Measurements from ENCODE around the gene SIM1. TPM values are rescaled to one million over a fixed set of nuclear protein-coding genes. Genes with fewer than 3 reads are reported as not detected.

The SIM1 gene
- total and polyA plus RNA-seq, 2 of the 8 experiments (the other 6 are each of a cell fraction or from before 2014, with no cell fraction given) = 0.02 to 0.39 TPM

DNA sequence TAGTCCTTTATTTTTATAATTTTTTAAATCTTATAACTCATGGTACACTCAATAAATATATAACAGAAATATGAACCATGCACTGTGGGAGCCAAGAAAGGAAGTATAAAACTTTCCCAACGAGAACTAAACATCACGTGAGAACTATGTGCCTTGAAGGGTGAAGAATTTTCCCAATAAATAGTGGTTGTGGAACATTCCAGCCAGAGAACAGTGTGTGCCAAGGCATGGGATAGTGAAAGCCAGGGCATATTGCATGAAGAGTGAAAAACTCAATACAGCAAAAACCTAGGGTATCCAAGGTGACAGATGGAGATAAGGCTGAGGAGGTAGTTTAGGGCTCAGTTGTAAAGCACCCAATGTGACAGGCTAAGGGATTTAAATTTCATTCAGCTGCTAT, 86.1 kb downstream of the SIM1 start:
- Histone ChIP-seq H3K18ac (ENCODE audit: extremely low read depth, low read length) (no peak overlapping the region), H4K91ac (replicated peaks; ENCODE audit: insufficient read length, low read length) (no peak overlapping the region), H3K79me1 (ENCODE audit: low read depth, low read length) (no peaks in the 10 kb centered on the region), H2BK20ac (ENCODE audit: low read length) (no peak overlapping the region), H4K20me1 (replicated peaks in 1 of 2; ENCODE audit: control insufficient read depth in 1 of 2, insufficient read depth in 2 of 2, low read length in 2 of 2) (no peaks in the 10 kb centered on the region), H3K23me2 (ENCODE audit: low read depth, low read length) (no peaks in the 10 kb centered on the region), H3K4ac (replicated peaks; ENCODE audit: insufficient read length, low read depth, low read length) (no peak overlapping the region), H3K27me3 (replicated peaks in 1 of 4; ENCODE audit: control insufficient read depth in 3 of 4, extremely low read depth in 1 of 4, insufficient read depth in 3 of 4, low read length in 3 of 4) (no peaks in the 10 kb centered on the region), H2BK12ac (ENCODE audit: low read depth, low read length) (no peak overlapping the region), H3K14ac (ENCODE audit: insufficient read length) (no peak overlapping the region), H2BK5ac (ENCODE audit: low read depth, low read length) (no peak overlapping the region), H4K8ac (ENCODE audit: extremely low read depth, insufficient read depth, low read length) (no peak overlapping the region), H3K56ac (replicated peaks; ENCODE audit: insufficient read length, low read depth, low read length) (no peak overlapping the region), H3K79me2 (ENCODE audit: control insufficient read depth in 1 of 2, insufficient read depth in 2 of 2, low read length in 2 of 2) (no peaks in the 10 kb centered on the region), H3K27ac (ENCODE audit: low read depth, low read length) (no peak overlapping the region), H2AFZ (ENCODE audit: low read length) (no peak overlapping the region), H3K4me1 (replicated peaks in 1 of 4; ENCODE audit: control insufficient read depth in 3 of 4, insufficient read depth in 4 of 4, low read length in 3 of 4) (no peaks in the 10 kb centered on the region), H2BK15ac (ENCODE audit: low read length) (no peak overlapping the region), H3K23ac (ENCODE audit: insufficient read length) (no peak overlapping the region), H3K9me3 (ENCODE audit: insufficient read depth in 2 of 2, low read depth in 1 of 2, low read length in 1 of 2) (no peaks in the 10 kb centered on the region), H3K9ac (replicated peaks in 1 of 4; ENCODE audit: extremely low read depth in 1 of 4, low read depth in 3 of 4, low read length in 3 of 4) (no peak overlapping the region), H2AK5ac (ENCODE audit: low read depth, low read length) (no peak overlapping the region), H3K4me2 (ENCODE audit: insufficient read depth in 1 of 2, low read depth in 2 of 2, low read length in 2 of 2) (no peak overlapping the region), H4K5ac (ENCODE audit: insufficient read length, low read depth, low read length) (no peak overlapping the region), H3K36me3 (ENCODE audit: control insufficient read depth in 2 of 4, insufficient read depth in 4 of 4, low read length in 3 of 4) (no peaks in the 10 kb centered on the region), H2BK120ac (replicated peaks; ENCODE audit: low read depth, low read length) (no peak overlapping the region), H3K4me3 (ENCODE audit: extremely low read depth in 1 of 4, insufficient read depth in 2 of 4, low read depth in 3 of 4, low read length in 4 of 4) (no peak overlapping the region)
- no peak for DNase-seq (ENCODE audit: low read depth in 1 of 2, low spot score in 2 of 2)
- 89% methylated on average over 2 of the region's 2 CpGs; no CpG with 5 or more reads in 1 of the 2 experiments for WGBS, 2 experiments (ENCODE audit: extremely low coverage in 1 of 2, insufficient coverage in 1 of 2, insufficient read length in 1 of 2, insufficient replicate concordance in 2 of 2, low coverage in 1 of 2, low lambda C conversion rate in 2 of 2, missing lambda C conversion rate in 1 of 2)
- no peak for FAIRE-seq
- ChIA-PET POLR2A (ENCODE audit: partially characterized antibody) (no interaction called here), CTCF (ENCODE audit: partially characterized antibody) (no interaction called here)
- no peak for TF ChIP-seq CBX5 (IDR thresholded peaks at IDR 0.05; ENCODE audit: low read depth, low read length)
- TF ChIP-seq EP300 (IDR thresholded peaks at IDR 0.05; ENCODE audit: borderline replicate concordance in 1 of 2, low read depth in 2 of 2, low read length in 2 of 2) = no peak
- no peak for TF ChIP-seq YY1 (IDR thresholded peaks at IDR 0.05; ENCODE audit: low read depth, low read length)
- TF ChIP-seq SP1 (IDR thresholded peaks at IDR 0.05; ENCODE audit: low read depth, low read length) = no peak
- TF ChIP-seq NRF1 (IDR thresholded peaks at IDR 0.05; ENCODE audit: low read depth, low read length) = no peak
- TF ChIP-seq BRCA1 (IDR thresholded peaks at IDR 0.05; ENCODE audit: low read depth, low read length) = no peak
- no peak for TF ChIP-seq CHD1 (IDR thresholded peaks at IDR 0.05; ENCODE audit: low read depth, low read length)
- TF ChIP-seq MAFK (IDR thresholded peaks at IDR 0.05; ENCODE audit: low read depth, low read length) = no peak
- TF ChIP-seq POLR2A (IDR thresholded peaks at IDR 0.05; ENCODE audit: control extremely low read depth in 1 of 2, low read depth in 2 of 2, low read length in 2 of 2) = no peak
- TF ChIP-seq CBX8 (IDR thresholded peaks at IDR 0.05; ENCODE audit: borderline replicate concordance, low read depth, low read length) = no peak
- TF ChIP-seq JUN (IDR thresholded peaks at IDR 0.05; ENCODE audit: low read depth, low read length) = no peak
- no peak for TF ChIP-seq ASH2L (IDR thresholded peaks at IDR 0.05; ENCODE audit: low read length)
- no peak for TF ChIP-seq GTF2F1 (IDR thresholded peaks at IDR 0.05; ENCODE audit: borderline replicate concordance, low read depth, low read length)
- no peak for TF ChIP-seq USF2 (IDR thresholded peaks at IDR 0.05; ENCODE audit: low read length)
- no peak for TF ChIP-seq TCF12 (IDR thresholded peaks at IDR 0.05; ENCODE audit: low read depth, low read length)
- no peak for TF ChIP-seq TBP (IDR thresholded peaks at IDR 0.05; ENCODE audit: low read depth, low read length)
